GM12892 (cell line): ENCODE results near the gene WWC2.

Source experiments
- DNase-seq: peaks from one replicate; pipeline ENCODE4 v3.0.0; 2011; ENCODE audit not compliant: insufficient read length
- FAIRE-seq: peaks from 2 replicates; lab custom pipeline; 2011; peaks lifted over from hg19 to GRCh38; lab: Jason Lieb, UNC
- POLR2A ChIP-seq: IDR thresholded peaks from 2 replicates; pipeline ENCODE4 v1.6.1; 2011; ENCODE audit warnings: low read depth, low read length, control low read depth
- POLR2AphosphoS5 ChIP-seq: IDR thresholded peaks from 2 replicates; pipeline ENCODE4 v1.6.1; 2011; ENCODE audit warnings: low read depth, low read length, control low read depth
- TAF1 ChIP-seq: IDR thresholded peaks from 2 replicates; pipeline ENCODE4 v1.6.1; 2011; ENCODE audit warnings: low read depth, mild to moderate bottlenecking, control low read depth, low read length, borderline replicate concordance

WWC2 gene

DNA sequence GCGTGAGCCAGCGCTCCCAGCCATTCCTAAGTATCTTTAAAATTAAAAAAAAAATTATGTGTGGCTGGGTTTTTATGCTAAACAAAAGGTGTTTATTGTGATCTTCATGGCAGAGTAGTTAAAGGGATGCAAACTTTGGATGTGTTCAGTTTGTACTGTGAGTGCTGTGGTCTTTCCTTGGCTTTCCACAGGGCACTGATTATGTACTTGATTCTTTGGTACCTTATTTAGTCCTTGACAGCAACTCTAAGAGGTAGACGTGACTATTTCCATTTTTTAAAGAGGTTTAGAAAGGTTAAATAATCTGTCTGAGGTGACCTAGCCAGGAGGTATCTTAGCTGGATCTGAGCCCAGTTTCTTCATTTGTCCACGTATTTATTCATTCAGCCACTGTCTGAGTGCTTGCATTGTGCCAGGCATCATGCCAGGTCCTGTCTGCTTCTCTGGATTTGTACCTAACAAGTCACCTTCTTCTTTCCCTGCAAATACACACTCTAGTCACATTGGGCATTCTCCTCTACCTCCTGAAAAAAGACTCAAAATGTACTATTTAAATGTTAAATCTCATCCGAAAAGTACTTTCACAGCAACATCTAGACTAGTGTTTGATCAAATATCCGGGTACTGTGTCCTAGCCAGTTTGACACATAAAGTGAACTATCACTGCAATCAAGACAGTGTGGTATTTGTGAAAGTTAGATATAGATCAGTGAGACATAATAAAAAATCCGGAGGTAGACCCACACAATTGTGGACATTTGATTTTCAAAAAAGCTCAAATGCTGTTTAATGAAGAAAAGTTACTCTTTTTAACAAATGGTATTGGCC, 31.5 kb downstream of the WWC2 start:
- FAIRE-seq = no peak
- DNase-seq = no peak
- TF ChIP-seq TAF1 = no peak
- no peak for TF ChIP-seq POLR2AphosphoS5
- TF ChIP-seq POLR2A = no peak

DNA sequence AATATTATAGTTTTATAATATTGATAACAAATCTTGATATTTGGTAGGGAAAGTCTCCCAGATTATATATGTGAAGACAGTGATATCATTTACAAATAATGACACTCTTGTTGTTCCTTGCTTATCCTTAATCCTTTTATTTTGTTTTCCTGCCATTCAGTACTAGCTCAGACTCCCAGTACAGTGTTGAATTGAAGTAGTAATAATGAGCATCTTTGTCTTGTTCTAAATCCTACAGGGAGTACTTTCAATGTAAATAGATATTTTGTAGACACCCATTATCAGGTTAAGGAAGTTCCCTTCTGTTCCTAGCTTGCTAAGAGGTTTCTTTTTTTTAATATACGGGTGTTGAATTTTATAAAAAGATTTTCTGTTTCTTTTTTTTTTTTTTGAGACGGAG, 33.0 kb downstream of the WWC2 start:
- DNase-seq = no peak
- FAIRE-seq = no peak
- TF ChIP-seq TAF1 = no peak
- no peak for TF ChIP-seq POLR2A
- no peak for TF ChIP-seq POLR2AphosphoS5

DNA sequence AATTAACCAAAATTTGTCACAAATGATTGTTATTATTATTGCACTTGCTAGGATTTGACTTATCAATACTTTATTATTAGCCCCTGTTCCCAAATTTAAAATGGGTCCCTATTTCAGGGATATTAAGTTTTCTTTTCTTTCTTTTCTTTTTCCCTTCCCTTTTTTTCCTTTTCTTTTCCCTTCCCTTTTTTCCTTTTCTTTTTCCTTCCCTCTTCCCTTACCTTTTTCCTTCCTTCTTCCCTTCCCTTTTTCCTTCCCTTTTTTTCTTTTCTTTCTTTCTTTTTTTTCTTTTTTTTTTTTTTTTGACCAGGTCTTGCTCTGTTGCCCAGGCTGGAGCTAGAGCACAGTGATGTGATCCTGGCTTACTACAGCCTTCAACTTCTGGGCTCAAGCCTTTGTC, 33.8 kb downstream of the WWC2 start:
- DNase-seq = no peak
- no peak for FAIRE-seq
- TF ChIP-seq POLR2AphosphoS5 (no peak), TAF1 (no peak), POLR2A (no peak)

DNA sequence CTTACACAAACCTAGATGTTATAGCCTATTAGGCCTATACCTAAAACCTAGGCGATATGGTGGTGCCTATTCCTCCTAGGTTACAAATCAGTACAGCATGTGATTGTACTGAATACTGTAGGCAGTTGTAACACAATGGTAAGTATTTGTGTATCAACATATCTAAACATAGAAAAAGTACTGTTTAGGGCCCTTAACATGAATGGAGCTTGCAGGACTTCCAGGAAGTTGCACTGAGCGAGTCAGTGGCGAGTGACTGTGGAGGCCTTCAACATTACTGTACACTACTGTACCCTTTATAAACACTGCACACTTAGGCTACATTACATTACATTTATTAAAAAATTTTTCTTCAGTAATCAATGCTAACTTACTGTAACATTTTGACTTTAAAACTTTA, 37.8 kb downstream of the WWC2 start:
- FAIRE-seq (no peak), DNase-seq (no peak)
- TF ChIP-seq POLR2AphosphoS5 (no peak), TAF1 (no peak), POLR2A (no peak)

DNA sequence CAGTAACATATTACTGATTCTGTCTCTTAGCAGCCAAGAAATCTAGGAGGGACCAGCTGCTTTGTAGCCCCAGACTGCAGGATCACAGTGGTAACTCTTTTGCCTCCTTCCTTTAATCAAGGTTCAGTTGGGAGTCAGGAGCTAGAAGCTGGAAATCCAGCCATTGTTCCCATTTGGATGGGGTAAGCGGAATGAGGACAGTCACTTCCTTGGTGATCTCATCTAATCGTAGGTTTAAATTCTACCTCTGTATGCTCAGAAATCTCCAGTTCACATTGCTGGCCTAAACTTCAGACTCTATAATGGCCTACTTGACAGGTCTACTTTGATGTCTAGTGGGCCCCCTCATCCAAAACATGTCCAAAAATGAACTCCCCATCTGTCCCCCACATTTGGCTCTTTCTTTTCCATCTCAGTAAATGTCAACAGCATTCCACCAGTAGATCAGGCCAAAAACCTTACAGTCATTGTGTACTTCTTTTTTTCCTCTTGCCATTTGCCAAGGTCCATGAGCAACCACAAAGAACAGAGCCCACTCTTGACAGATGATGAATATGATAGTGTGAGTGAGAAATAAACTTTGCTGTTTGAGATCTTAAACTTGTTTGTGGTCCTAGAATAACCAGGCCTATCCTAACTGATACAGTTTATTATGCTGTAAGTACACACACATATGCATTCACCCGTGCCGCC, 40.1 kb downstream of the WWC2 start:
- FAIRE-seq = no peak
- no peak for DNase-seq
- TF ChIP-seq POLR2A (no peak), POLR2AphosphoS5 (no peak), TAF1 (no peak)

DNA sequence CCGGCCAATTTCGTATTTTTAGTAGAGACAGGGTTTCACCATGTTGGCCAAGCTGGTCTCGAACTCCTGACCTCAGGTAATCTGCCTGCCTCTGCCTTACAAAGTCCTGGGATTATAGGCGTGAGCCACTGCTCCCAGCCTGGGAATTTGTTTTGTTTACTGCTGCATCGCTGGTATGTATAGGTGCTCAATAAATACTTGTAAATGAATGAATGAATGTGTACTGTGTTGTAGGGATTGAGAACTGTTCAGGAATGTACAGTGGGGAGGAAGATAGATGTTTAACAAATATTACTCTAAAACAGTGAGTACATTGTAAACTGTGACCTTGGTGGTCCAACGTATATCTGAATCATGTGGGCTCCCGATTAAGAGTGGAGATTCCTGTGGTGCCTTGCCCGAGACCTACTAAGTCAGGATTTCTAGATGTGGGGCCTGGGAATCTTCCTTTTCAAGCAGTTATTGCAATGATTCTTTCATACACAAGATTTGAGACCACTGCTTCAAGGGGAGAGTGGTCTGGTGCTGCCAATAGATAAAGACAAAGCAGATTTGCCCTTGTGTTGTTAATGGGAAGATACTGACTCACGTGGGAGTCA, 41.0 kb downstream of the WWC2 start:
- FAIRE-seq (no peak), DNase-seq (no peak)
- TF ChIP-seq POLR2A (no peak), POLR2AphosphoS5 (no peak), TAF1 (no peak)

DNA sequence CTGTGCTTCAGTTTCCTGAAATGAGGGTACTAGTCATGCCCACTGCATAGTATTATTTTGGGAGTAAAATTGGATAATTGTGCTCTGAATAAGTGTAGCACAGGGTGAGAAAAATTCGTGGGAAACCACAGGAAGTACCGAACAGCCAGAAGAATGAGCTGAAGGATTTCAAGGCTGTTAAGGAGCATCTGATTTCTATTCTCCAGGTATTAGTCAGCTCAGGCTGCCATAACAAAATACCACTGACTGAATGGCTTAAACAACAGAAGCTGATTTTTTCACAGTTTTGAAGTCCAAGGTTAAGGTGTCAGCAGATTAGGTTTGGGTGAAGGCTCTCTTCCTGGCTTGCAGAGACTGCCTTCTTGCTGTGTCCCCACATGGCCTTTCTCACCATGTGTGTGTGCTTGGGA, 41.9 kb downstream of the WWC2 start:
- TF ChIP-seq POLR2AphosphoS5 = no peak
- no peak for TF ChIP-seq TAF1
- TF ChIP-seq POLR2A = no peak
- DNase-seq (no peak), FAIRE-seq (no peak)

DNA sequence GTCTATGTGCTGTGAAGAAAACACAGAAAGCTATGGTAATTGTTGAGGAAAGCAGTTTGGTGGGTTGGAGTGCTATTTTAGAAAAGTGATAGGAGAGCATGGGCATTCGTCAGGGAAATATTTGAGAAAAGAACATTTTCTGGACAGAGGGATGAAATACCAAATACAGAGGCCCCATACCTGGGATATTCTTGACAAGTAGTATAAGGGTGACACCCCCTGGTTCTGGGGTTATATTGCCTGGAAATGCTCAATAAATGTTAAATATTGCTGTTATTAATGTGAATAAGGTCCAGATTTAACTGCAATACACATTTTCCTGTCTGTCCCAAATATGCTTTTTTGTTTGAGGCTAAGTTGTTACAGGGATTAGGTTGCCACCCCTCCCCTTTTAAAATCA, 42.9 kb downstream of the WWC2 start:
- no peak for DNase-seq
- FAIRE-seq = no peak
- TF ChIP-seq POLR2A = no peak
- no peak for TF ChIP-seq TAF1
- no peak for TF ChIP-seq POLR2AphosphoS5

DNA sequence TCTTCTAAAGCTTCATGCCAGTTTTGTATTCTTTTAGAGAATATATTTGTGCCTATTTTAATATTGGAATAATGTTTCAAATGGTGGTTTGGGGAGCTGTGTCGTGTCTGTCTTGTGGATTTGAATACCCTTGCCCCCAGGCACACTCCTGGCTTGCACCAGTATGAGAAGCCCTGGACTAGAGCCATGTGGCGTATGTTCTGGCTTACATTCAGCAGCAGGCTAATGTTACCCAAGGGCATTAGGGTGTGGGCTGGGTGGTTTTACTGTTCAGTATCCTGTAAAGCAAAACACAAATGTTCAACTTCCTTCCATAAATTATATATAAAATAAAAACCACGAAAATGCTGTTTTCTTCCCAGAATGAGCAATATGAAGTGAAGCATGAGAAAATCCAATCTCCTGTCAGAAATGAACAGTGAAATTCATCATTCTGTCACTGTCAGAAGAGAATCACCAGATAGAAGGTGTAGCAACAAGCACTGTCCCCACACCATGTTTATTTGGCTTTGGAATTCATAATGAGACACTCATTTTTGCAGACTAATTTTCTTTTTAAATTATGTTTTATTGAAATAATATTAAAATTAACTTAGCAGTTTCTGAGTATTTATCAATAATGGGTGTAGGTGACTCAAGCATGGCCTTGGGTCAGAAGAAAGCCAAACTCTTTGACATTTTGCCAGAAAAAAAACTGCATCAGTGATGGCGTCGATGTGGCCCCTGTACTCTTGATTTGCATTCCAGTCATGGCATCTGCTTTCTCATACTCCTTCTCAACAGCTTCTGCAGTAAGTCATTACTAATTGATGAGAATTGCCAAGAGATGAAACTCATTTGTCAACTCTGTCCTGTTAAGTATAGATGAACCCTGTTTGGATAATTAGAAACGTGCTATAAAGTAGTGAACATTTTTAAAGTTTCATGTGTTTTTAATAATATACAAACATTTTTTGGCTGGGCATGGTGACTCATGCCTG, 43.8 kb downstream of the WWC2 start:
- FAIRE-seq = no peak
- DNase-seq = no peak
- no peak for TF ChIP-seq POLR2AphosphoS5

DNA sequence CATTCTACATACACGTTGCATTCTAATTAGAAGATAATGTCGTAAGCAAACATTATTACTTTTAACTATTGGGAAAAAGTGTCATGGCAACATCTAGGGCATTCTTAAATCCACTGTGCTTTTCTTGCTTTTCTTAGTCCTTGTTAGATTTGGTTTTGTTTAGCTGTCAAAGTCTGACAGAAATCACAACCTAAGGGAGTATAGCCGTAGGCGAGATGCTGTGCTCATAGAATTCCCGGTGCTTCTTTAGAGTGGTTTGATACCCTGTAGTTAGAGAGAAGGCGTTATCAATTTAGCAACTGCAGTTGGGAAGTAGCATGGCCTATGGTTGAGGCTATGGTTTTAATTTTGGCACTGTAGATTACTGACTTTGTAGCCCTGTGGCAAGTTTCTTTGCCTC, 45.7 kb downstream of the WWC2 start:
- TF ChIP-seq TAF1 (no peak), POLR2AphosphoS5 (no peak), POLR2A (no peak)
- FAIRE-seq (no peak), DNase-seq (no peak)

DNA sequence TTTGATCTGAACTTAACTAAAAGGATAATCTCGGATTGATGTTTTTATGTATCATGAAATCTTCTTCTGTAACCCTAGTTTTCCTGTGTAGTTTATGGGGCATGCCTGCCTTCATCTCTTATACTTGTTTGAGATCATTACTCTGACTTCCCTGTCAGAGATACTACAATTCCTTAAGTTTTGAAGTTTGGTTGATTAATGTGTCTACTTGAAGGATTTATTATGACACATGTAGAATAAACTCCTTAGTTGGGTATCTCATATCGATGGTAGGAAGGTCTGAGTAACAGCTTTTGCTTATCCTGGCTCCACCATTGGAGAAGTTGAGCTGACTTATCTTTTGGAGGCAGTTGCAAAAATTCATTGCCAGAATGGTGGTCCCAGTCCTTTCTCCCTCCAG, 46.7 kb downstream of the WWC2 start:
- DNase-seq (no peak), FAIRE-seq (no peak)
- TF ChIP-seq POLR2A = no peak
- TF ChIP-seq TAF1 = no peak
- TF ChIP-seq POLR2AphosphoS5 = no peak
